HTERT RPE-1 (cell line): ENCODE data around the gene ACOXL.

ENCODE experiments used
- in situ Hi-C: fragments of 300-500 bp; cut with MboI; formaldehyde crosslinking; loops from 4 replicates; pipeline ENCODE4 v1.14.3; 2020; ENCODE audit warnings: low sequenced_read_pairs

ACOXL gene

DNA sequence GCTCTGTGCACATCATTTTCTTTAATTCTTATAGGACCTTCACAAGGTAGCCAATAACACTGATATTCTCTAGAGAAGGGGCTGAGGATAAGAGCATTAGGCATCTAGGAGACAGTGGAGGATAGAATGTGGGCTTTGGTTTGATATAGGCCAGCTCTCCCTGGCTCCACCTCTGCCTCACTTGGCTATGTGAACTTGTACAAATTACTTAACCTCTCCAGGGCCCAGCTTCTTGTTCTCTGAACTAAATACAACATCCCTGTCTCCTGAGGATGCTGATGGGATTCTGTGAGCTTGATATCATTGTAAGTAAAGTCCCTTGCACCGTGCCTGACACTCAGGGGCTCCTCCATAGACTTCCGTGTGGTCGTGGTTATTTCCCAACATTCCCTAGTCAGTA, 87.3 kb downstream of the ACOXL start:
- in situ Hi-C loops = no loop called here

DNA sequence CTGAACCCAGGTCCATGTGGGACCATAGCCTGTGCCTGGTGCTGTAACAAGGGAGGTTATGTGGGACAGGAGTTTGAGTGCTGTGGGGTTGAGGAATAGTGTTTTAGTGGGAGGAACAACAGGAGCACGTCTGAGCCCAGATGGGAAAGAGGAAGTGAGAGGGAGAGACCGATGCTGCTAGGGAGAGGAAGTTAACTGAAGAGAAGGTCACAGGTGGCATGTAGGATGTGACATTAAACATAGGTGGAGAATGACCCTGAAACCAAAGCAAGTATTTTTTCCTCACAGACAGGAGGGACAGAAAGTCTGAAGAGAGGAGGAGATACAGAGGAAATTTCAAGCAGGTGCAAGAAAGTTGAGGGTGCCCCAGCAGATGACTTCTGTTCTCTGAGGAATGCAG, 87.8 kb downstream of the ACOXL start:
- in situ Hi-C loops = no loop called here

GRCh38 chr2:110823165-110823564, 90.8 kb downstream of the ACOXL start:
- in situ Hi-C loops = no loop called here

DNA sequence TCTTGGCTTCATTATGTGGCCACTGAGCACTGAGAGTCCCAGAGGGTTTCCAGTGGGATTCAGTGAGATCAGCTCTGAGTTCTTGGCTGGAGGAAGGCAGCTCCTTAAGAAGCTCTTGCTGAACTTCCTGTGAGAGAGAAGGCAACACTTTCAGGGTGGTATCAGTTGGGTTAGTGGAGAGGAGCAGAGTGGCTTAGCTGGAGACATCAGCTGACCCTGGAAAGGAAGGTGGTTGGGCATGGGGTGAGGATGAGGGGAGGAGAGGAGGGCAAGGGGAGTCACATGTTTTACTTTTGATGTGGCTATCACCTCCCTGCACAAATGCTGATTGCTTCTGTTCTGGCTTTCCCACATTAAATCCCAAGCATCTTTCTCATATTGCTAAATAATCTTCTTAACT, 95.1 kb downstream of the ACOXL start:
- in situ Hi-C loops = no loop called here

DNA sequence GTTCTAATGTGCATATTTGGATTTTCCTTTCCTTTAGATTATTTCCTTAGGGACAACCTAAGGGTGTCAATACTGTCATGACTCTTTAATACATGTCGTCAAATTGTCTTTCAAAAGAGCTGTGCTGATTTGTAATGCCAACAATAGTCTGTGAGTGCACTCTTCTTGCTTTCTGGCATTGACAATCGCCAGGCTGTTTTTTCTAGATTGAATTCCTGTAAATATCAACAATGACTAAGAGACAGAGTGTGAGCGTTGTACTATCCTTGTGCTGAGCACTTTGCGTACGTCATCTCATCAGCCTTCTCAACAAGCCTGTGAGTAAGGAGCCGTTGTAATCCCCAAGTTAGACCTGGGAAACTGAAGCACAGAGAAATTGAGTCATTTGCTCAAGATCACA, 96.0 kb downstream of the ACOXL start:
- in situ Hi-C loops = no loop called here

GRCh38 chr2:110829413-110830146, 97.2 kb downstream of the ACOXL start:
- in situ Hi-C loops = no loop called here

DNA sequence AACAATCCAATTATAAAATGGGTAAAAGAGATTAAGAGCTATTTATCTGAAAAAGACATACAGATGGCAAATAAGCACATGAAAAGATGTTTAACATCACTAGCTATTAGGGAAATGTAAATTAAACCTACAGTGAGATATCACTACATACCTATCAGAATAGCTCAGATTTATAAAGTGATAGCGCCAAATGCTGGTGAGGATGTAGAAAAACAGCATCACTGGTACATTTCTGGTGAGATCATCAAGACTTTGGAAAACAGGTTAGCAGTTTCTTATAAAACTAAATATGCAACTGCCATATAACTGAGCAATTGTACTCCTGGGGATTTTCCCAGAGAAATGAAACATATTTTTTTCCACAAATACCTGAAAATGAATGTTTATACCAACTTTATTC, 100.4 kb downstream of the ACOXL start:
- in situ Hi-C loops = no loop called here

DNA sequence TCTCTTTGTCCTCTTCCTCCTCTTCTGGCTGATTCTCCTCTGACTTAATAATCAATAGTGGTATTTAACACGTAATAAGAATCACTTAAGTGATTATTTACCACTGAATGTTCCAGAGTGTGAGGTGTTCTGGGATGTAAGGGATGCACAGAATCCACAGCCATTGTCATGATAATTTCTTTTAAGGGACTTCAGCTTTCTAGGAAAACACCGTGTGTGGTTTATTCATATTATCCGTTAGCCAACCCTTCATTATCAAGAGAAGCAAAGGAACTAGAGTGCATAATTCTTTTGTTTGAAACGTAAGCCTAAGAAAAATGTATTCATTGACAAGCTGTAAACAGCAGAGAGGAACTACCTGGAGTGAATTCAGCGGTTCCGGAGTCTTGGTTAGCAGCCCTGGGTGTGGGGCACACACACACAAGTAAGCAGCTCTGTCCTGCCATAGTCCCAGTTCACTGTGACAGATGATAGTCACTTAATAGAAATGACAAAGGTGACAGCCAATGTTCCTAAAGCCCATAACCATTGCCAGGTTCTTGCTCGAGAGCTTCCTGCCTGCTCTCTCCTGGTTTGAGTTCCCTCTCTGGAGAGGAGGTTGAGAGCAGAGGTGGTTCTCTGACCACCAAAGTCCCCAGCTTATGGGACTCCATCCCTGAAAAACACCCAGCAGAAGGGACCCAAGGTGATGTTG, 101.9 kb downstream of the ACOXL start:
- in situ Hi-C loops = no loop called here

GRCh38 chr2:110836671-110837070, 104.3 kb downstream of the ACOXL start:
- in situ Hi-C loops = no loop called here

GRCh38 chr2:110837446-110838409, 105.4 kb downstream of the ACOXL start:
- in situ Hi-C loops = no loop called here

- in situ Hi-C loops = no loop called here
These were observed 106.4 kb downstream of the ACOXL start for GRCh38 chr2:110838657-110839384.

GRCh38 chr2:110840508-110840907, 108.1 kb downstream of the ACOXL start:
- in situ Hi-C loops = no loop called here

GRCh38 chr2:110842048-110842447, 109.7 kb downstream of the ACOXL start:
- in situ Hi-C loops = no loop called here

- in situ Hi-C loops = no loop called here
These were observed 111.1 kb downstream of the ACOXL start for GRCh38 chr2:110843496-110843895.

DNA sequence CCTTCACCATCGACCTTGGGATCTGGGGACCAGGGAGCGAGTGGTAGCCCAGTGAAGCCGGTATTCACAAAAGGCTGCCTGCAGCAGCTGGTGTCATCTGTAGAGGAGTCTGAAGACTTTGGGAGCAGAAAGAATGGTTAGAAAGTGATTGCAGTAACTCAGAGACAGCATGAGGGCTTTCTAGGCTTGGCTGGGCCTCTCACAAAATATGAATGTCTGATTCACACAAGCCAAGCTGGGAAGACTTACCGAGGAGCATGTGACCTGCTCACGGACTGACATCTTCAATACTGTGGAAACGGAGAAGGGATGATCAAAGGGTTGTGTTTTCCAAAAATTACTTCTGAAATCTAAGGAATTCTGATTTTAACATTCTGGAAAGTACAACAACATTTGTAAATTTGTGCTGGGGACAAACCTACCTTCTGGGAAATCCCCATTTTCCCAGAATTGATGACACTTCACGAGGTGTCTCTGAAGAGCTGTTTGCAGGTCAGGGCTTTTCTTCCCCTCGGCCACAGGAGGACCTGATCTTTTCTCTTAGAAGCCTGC, 111.7 kb downstream of the ACOXL start:
- in situ Hi-C loops = no loop called here

DNA sequence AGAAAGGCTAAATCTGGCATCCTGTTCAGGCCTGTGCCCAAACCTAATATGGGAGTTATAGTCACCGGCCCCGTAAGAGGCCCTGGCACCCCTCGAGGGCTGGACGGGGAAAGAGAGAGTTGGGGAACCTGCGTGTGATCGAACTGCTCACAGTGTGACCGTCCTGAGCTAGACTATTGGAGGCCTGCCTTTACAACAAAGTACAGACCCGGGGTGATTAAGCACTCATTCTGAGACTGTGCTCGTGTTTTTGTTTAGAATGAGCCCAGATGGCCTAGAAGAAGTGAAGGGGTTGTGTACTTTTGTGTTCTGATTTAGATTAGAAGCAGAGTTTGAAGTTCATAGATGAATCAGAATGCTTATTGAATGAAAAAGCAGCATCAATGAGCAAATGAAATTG, 115.3 kb downstream of the ACOXL start:
- in situ Hi-C loops = no loop called here

DNA sequence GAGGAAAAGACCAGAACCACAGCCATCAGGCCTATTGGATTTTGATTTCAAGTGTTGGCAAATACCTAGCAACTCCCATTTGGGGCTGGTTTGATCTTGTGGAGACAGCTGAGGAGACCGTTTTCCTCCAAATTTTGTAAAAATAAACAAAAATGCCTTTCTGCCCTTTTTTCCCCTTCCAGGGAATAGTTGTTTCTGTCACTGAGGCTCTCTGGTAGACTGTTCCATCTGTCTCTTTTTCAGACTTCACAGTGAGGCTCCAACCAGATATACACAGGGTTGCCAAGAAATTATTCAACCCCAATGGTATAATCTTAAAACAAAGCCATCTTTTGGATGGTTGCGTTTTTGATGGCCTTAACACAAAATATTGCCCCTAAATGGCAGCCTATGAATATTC, 115.7 kb downstream of the ACOXL start:
- in situ Hi-C loops = no loop called here

GRCh38 chr2:110848519-110849030, 116.2 kb downstream of the ACOXL start:
- in situ Hi-C loops = no loop called here

GRCh38 chr2:110851531-110851930, 119.2 kb downstream of the ACOXL start:
- in situ Hi-C loops = no loop called here

- in situ Hi-C loops = no loop called here
These were observed 119.7 kb downstream of the ACOXL start for GRCh38 chr2:110852051-110852450.
